22Rv1 (cell line): ENCODE data around the gene SMAGP.

Source experiments
- ZFX ChIP-seq: fragments of 450-650 bp; IDR thresholded peaks from 2 replicates; pipeline ENCODE4 v1.6.1; 2017; ENCODE audit warnings: antibody characterized with exemption, borderline replicate concordance
- TF ChIP-seq, protein P1 (sequence below): fragments of 450-650 bp; IDR thresholded peaks from 2 replicates; pipeline ENCODE4 v1.5.1; 2017; ENCODE audit warnings: mild to moderate bottlenecking

DNA sequence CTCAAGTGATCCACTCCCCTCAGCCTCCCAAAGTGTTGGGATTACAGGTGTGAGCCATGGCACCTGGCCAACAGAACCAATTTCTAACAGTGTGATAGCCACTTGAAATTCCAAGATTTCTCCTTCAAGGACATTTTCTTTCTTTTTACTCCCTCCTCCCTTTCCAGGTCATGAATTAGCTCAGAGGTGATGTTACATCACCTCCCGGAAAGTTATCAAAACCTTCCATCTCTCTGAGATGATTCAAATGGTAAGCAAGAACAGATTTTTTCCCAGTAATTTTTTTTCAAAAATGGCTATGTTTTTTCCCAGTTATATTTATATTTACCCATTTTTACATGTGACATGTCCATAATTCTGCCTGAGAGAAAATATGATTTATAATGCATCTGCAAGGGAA is 15.6 kb upstream of the SMAGP start:
- TF ChIP-seq, protein P1, sequence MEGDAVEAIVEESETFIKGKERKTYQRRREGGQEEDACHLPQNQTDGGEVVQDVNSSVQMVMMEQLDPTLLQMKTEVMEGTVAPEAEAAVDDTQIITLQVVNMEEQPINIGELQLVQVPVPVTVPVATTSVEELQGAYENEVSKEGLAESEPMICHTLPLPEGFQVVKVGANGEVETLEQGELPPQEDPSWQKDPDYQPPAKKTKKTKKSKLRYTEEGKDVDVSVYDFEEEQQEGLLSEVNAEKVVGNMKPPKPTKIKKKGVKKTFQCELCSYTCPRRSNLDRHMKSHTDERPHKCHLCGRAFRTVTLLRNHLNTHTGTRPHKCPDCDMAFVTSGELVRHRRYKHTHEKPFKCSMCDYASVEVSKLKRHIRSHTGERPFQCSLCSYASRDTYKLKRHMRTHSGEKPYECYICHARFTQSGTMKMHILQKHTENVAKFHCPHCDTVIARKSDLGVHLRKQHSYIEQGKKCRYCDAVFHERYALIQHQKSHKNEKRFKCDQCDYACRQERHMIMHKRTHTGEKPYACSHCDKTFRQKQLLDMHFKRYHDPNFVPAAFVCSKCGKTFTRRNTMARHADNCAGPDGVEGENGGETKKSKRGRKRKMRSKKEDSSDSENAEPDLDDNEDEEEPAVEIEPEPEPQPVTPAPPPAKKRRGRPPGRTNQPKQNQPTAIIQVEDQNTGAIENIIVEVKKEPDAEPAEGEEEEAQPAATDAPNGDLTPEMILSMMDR = no peak
- TF ChIP-seq ZFX = no peak
